ENCODE results near the gene SNX10. TPM values are rescaled to one million over a fixed set of nuclear protein-coding genes. Genes with fewer than 3 reads are reported as not detected.

The SNX10 gene
- total and polyA plus RNA-seq, 2 donors (not counting 1 experiment from before 2014, with no cell fraction given), result under 0.01 to 0.41 TPM

DNA sequence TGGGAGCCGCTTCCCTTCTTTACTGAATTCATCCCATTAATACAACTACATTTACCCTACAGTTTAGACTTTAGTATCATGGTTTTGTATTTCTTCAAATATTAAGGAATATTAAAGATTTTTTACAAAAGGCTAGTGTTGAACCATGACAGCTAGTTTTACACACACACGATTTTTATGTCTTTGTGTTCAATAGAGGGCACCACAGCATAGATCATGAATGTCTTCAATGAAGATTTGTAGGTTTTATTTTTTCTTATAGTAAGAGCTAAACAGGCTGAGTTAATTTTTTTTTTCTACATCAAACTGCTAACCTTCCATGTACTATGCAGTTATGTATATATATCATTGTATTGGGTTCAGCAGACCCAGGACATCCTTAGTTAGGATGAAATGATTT, 76.9 kb downstream of the SNX10 start:
- no peaks in the 10 kb centered on the region for H3K27me3 ChIP-seq (ENCODE audit: control insufficient read depth, insufficient read depth, low read length)
- no peak overlapping the region for H3K4me3 ChIP-seq (replicated peaks in 1 of 4; ENCODE audit: control extremely low read depth in 1 of 4, insufficient read depth in 1 of 4, low read depth in 3 of 4, low read length in 4 of 4)
- no peak overlapping the region for H3K27ac ChIP-seq (ENCODE audit: insufficient read depth, low read length)
- H4K20me1 ChIP-seq (ENCODE audit: control insufficient read depth, extremely low read depth, insufficient read depth, low read length), result no peaks in the 10 kb centered on the region
- H2AFZ ChIP-seq (ENCODE audit: low read length), result no peak overlapping the region
- DNase-seq (ENCODE audit: low read depth in 2 of 2), result peak in 1 of 2 donors; percentile 58
- no peaks in the 10 kb centered on the region for H3K79me2 ChIP-seq (ENCODE audit: control insufficient read depth, insufficient read depth, low read length)
- H3K9me3 ChIP-seq (ENCODE audit: control insufficient read depth, insufficient read depth, low read depth, low read length), result no peaks in the 10 kb centered on the region
- H3K4me1 ChIP-seq (ENCODE audit: control insufficient read depth, extremely low read depth, insufficient read depth, low read length), result no peaks in the 10 kb centered on the region
- no peaks in the 10 kb centered on the region for H3K36me3 ChIP-seq (ENCODE audit: control insufficient read depth, insufficient read depth, low read length)
- no peak overlapping the region for H3K4me2 ChIP-seq (ENCODE audit: extremely low read depth, insufficient read depth, low read length)
- TF ChIP-seq EZH2 (IDR thresholded peaks at IDR 0.05; ENCODE audit: low read length, missing control alignments) (no peak), CTCF (conservative IDR thresholded peaks at IDR 0.05 in 1 of 2, IDR thresholded peaks at IDR 0.05 in 1 of 2; ENCODE audit: low read depth in 1 of 2, low read length in 2 of 2) (peak in 1 of 2 donors; percentile 14)
- H3K9ac ChIP-seq (ENCODE audit: insufficient read depth, low read length), result no peak overlapping the region

DNA sequence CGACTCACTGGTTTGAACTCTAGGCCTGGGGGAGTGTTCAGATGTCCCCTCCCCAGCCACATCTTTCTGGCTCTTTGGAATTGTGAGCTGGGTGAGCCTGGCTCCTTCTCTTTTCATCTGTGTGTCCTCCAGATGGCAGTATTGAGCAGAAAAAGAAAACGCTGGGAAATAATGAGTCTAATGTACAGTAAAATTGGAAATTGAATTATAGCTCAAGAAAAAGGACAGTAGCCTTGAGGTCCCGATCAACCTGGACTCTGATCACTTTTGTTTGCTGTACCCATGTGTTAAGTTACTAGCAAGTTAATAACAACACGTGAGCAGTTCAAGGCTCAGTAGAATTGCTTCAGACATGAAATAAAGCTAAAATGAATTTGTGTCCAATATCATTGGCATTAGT, 77.9 kb downstream of the SNX10 start:
- Histone ChIP-seq H3K4me3 (replicated peaks in 1 of 4; ENCODE audit: control extremely low read depth in 1 of 4, insufficient read depth in 1 of 4, low read depth in 3 of 4, low read length in 4 of 4) (no peak overlapping the region), H3K4me1 (ENCODE audit: control insufficient read depth, extremely low read depth, insufficient read depth, low read length) (no peaks in the 10 kb centered on the region), H2AFZ (ENCODE audit: low read length) (no peak overlapping the region), H4K20me1 (ENCODE audit: control insufficient read depth, extremely low read depth, insufficient read depth, low read length) (no peaks in the 10 kb centered on the region), H3K27me3 (ENCODE audit: control insufficient read depth, insufficient read depth, low read length) (no peaks in the 10 kb centered on the region), H3K9me3 (ENCODE audit: control insufficient read depth, insufficient read depth, low read depth, low read length) (no peaks in the 10 kb centered on the region), H3K4me2 (ENCODE audit: extremely low read depth, insufficient read depth, low read length) (no peak overlapping the region), H3K79me2 (ENCODE audit: control insufficient read depth, insufficient read depth, low read length) (no peaks in the 10 kb centered on the region), H3K9ac (ENCODE audit: insufficient read depth, low read length) (no peak overlapping the region), H3K36me3 (ENCODE audit: control insufficient read depth, insufficient read depth, low read length) (no peaks in the 10 kb centered on the region), H3K27ac (ENCODE audit: insufficient read depth, low read length) (no peak overlapping the region)
- TF ChIP-seq CTCF (conservative IDR thresholded peaks at IDR 0.05 in 1 of 2, IDR thresholded peaks at IDR 0.05 in 1 of 2; ENCODE audit: low read depth in 1 of 2, low read length in 2 of 2) (peak; percentile 60 to 76), EZH2 (IDR thresholded peaks at IDR 0.05; ENCODE audit: low read length, missing control alignments) (no peak)
- DNase-seq (ENCODE audit: low read depth in 2 of 2), result peak; percentile 14 to 60

DNA sequence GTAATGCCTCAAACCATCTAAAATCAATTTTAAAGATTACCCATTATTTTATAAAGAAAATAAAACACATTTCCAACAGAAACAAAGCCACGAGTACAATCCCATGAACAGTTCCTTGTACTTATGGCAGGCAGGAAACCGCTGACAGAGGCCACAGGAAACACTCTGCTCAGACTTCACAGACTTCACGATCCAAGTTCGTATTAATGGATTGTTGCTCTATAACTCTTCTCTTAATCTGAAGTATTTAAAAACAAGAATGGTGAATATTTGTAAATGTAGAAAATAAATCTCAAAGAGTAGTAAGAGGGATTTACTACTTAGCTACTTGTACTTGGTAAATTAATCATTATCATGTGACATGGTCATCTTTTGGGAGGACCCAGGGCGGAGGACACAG, 78.3 kb downstream of the SNX10 start:
- Histone ChIP-seq H3K9ac (ENCODE audit: insufficient read depth, low read length) (no peak overlapping the region), H3K4me3 (replicated peaks in 1 of 4; ENCODE audit: control extremely low read depth in 1 of 4, insufficient read depth in 1 of 4, low read depth in 3 of 4, low read length in 4 of 4) (no peak overlapping the region), H3K79me2 (ENCODE audit: control insufficient read depth, insufficient read depth, low read length) (no peaks in the 10 kb centered on the region), H4K20me1 (ENCODE audit: control insufficient read depth, extremely low read depth, insufficient read depth, low read length) (no peaks in the 10 kb centered on the region), H2AFZ (ENCODE audit: low read length) (no peak overlapping the region), H3K4me1 (ENCODE audit: control insufficient read depth, extremely low read depth, insufficient read depth, low read length) (no peaks in the 10 kb centered on the region), H3K27ac (ENCODE audit: insufficient read depth, low read length) (no peak overlapping the region), H3K4me2 (ENCODE audit: extremely low read depth, insufficient read depth, low read length) (no peak overlapping the region), H3K9me3 (ENCODE audit: control insufficient read depth, insufficient read depth, low read depth, low read length) (no peaks in the 10 kb centered on the region), H3K27me3 (ENCODE audit: control insufficient read depth, insufficient read depth, low read length) (no peaks in the 10 kb centered on the region), H3K36me3 (ENCODE audit: control insufficient read depth, insufficient read depth, low read length) (no peaks in the 10 kb centered on the region)
- no peak for DNase-seq (ENCODE audit: low read depth in 2 of 2)
- TF ChIP-seq EZH2 (IDR thresholded peaks at IDR 0.05; ENCODE audit: low read length, missing control alignments) (no peak), CTCF (conservative IDR thresholded peaks at IDR 0.05 in 1 of 2, IDR thresholded peaks at IDR 0.05 in 1 of 2; ENCODE audit: low read depth in 1 of 2, low read length in 2 of 2) (no peak)

Data from fibroblast of lung (primary cell).